ENCODE results near the gene MAGI3. TPM values are rescaled to one million over a fixed set of nuclear protein-coding genes. Genes with fewer than 3 reads are reported as not detected.

The MAGI3 gene
- total RNA-seq, 2 donors from 2014 or later: 23.4 to 29.4 TPM

- no peak for TF ChIP-seq CTCF (IDR thresholded peaks at IDR 0.05)
- no peak for ATAC-seq (ENCODE audit: insufficient number of reproducible peaks, low FRiP score, low read depth)
- Histone ChIP-seq H3K27ac (no peak overlapping the region), H3K27me3 (replicated peaks; ENCODE audit: insufficient read depth) (no peaks in the 10 kb centered on the region), H3K36me3 (peaks cover 5% of the 10 kb centered on the region), H3K4me3 (no peak overlapping the region), H3K9me3 (no peaks in the 10 kb centered on the region), H3K4me1 (ENCODE audit: control insufficient read depth in 1 of 2, low read depth in 2 of 2) (no peaks in the 10 kb centered on the region)
- DNase-seq (ENCODE audit: low spot score): no peak
Observed at GRCh38 chr1:113734357-113735055, 344.2 kb downstream of the MAGI3 start.

All from thoracic aorta (tissue), 2 donors.